A673 (cell line): ENCODE measurements around the gene TSHZ2. TPM values are rescaled to one million over a fixed set of nuclear protein-coding genes. Genes with fewer than 3 reads are reported as not detected.

Experiments
- BruUV-seq: library from RNA; stranded (reverse); fragments of 400-500 nt; replicated peaks from 2 replicates; lab custom pipeline; 2021; lab: Mats Ljungman, UMichigan
- CTCF ChIA-PET: fragments of 300-600 bp; sonication (Branson Sonifier 250); formaldehyde crosslinking; loops from one replicate; lab custom pipeline; 2022; ENCODE audit warnings: antibody characterized with exemption; lab: Charles Lee
- POLR2A ChIA-PET: fragments of 300-600 bp; sonication (Branson Sonifier 250); formaldehyde crosslinking; loops from one replicate; lab custom pipeline; 2022; ENCODE audit warnings: antibody characterized with exemption; ENCODE audit not compliant: low non-redundant PET; lab: Charles Lee
- DNase-seq: peaks from one replicate; pipeline ENCODE4 v3.0.0-alpha.2; 2015; ENCODE audit warnings: low spot score
- H3K27ac ChIP-seq: fragments of 200-600 bp; sonication (generic); 2 replicates; pipeline ENCODE4 v1.5.1; 2016; ENCODE audit warnings: mixed run types, low read depth, mild to moderate bottlenecking, mixed read lengths, antibody characterized with exemption, low read length; ENCODE audit not compliant: poor library complexity, severe bottlenecking
- H3K27me3 ChIP-seq: fragments of 200-600 bp; sonication (generic); replicated peaks from 2 replicates; pipeline ENCODE4 v1.6.1; 2017; ENCODE audit warnings: mixed run types, low read depth, mild to moderate bottlenecking, mixed read lengths, antibody characterized with exemption, low read length; ENCODE audit not compliant: insufficient read depth, poor library complexity
- H3K36me3 ChIP-seq: fragments of 200-600 bp; sonication (generic); 2 replicates; pipeline ENCODE4 v1.6.1; 2016; ENCODE audit warnings: mixed run types, mild to moderate bottlenecking, mixed read lengths, antibody characterized with exemption, low read length; ENCODE audit not compliant: insufficient read depth, poor library complexity, severe bottlenecking
- H3K4me1 ChIP-seq: fragments of 200-600 bp; sonication (generic); 2 replicates; pipeline ENCODE4 v1.6.1; 2017; ENCODE audit warnings: mixed run types, mild to moderate bottlenecking, mixed read lengths, antibody characterized with exemption, low read length; ENCODE audit not compliant: insufficient read depth, poor library complexity, severe bottlenecking
- H3K4me3 ChIP-seq: fragments of 200-600 bp; sonication (generic); 2 replicates; pipeline ENCODE4 v1.5.1; 2016; ENCODE audit warnings: low read depth, mixed run types, mild to moderate bottlenecking, mixed read lengths, low read length; ENCODE audit not compliant: poor library complexity, severe bottlenecking
- H3K9me3 ChIP-seq: fragments of 200-600 bp; sonication (generic); 2 replicates; pipeline ENCODE4 v1.6.1; 2016; ENCODE audit warnings: mixed run types, low read depth, mild to moderate bottlenecking, mixed read lengths, antibody characterized with exemption, low read length; ENCODE audit not compliant: poor library complexity, severe bottlenecking
- EZH2 ChIP-seq: fragments of 200-600 bp; sonication (generic); IDR thresholded peaks from 2 replicates; pipeline ENCODE4 v1.6.1; 2017; ENCODE audit warnings: borderline replicate concordance, low read depth, mild to moderate bottlenecking, mixed read lengths, antibody characterized with exemption, low read length; ENCODE audit not compliant: poor library complexity, severe bottlenecking
- intact Hi-C: fragments of 100-400 bp; cut with micrococcal nuclease; formaldehyde crosslinking; loops from one replicate; pipeline ENCODE4 v1.10.0; 2022; ENCODE audit not compliant: unreplicated experiment
- total RNA-seq: library from RNA; stranded (reverse); gene quantifications from 2 replicates; pipeline ENCODE4 v1.2.3, GENCODE V29; 2021
- TF ChIP-seq, protein P1 (sequence below): fragments of 300-800, 200-600 bp; sonication (generic); conservative IDR thresholded peaks from 2 replicates; pipeline ENCODE4 v1.5.1; 2017; ENCODE audit warnings: low read depth, mild to moderate bottlenecking, antibody characterized with exemption, low read length, moderate library complexity, mixed read lengths

TSHZ2 gene
- total RNA-seq, 1 experiment from 2014 or later = 4.1 TPM

DNA sequence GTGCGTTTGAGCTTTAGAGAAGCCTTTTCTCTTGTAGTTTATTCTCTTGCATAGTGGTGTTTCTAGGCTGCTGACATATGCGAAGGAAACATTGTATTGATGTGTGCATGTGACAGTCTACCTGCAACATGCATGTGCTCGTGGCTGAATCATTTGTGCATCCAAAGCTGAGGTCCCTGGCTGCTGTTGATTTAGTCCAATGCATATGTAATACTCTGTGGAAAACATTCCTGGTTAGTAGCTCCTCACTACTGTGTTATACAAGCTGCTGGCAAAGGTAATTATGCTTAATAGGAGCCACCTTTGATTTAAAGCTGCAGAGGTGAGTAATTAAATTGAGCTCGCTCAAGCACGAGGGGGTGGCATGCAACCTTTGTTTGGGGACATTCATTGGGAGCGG is 24.5 kb downstream of the TSHZ2 start:
- ChIA-PET POLR2A (interaction anchor here (0.6 kb wide), 1 partner anchor 21 kb away, joined by 5 read pairs; no protein-coding TSS in a partner anchor), CTCF (no interaction called here)
- no peaks in the 10 kb centered on the region for H3K27me3 ChIP-seq
- no peak overlapping the region for H3K27ac ChIP-seq
- H3K4me3 ChIP-seq = no peak overlapping the region
- BruUV-seq = no TSS peak
- intact Hi-C loops = no loop called here
- TF ChIP-seq EZH2 = no peak
- H3K36me3 ChIP-seq = no peaks in the 10 kb centered on the region
- no peaks in the 10 kb centered on the region for H3K9me3 ChIP-seq
- DNase-seq = no peak
- peaks cover 5% of the 10 kb centered on the region for H3K4me1 ChIP-seq

DNA sequence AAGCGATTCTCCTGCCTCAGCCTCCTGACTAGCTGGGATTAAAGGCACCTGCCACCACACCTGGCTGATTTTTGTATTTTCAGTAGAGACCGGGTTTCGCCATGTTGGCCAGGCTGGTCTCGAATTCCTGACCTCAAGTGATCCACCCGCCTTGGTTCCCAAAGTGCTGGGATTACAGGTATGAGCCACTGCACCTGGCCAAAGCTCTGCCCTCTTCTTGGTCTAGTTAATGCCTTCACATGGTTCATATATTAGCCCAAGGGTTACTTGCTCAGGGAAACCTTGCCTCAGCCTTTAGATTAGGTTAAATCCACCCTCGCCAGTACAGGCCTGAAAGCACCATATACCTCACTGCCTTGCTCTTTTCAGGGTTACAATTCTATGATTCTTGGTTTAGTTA is 26.1 kb downstream of the TSHZ2 start:
- Histone ChIP-seq H3K27ac (no peak overlapping the region), H3K4me3 (no peak overlapping the region), H3K27me3 (no peaks in the 10 kb centered on the region), H3K4me1 (peaks cover 9% of the 10 kb centered on the region), H3K36me3 (no peaks in the 10 kb centered on the region), H3K9me3 (no peaks in the 10 kb centered on the region)
- DNase-seq = no peak
- ChIA-PET POLR2A (no interaction called here), CTCF (no interaction called here)
- BruUV-seq = no TSS peak
- intact Hi-C loops = no loop called here
- TF ChIP-seq, protein P1, sequence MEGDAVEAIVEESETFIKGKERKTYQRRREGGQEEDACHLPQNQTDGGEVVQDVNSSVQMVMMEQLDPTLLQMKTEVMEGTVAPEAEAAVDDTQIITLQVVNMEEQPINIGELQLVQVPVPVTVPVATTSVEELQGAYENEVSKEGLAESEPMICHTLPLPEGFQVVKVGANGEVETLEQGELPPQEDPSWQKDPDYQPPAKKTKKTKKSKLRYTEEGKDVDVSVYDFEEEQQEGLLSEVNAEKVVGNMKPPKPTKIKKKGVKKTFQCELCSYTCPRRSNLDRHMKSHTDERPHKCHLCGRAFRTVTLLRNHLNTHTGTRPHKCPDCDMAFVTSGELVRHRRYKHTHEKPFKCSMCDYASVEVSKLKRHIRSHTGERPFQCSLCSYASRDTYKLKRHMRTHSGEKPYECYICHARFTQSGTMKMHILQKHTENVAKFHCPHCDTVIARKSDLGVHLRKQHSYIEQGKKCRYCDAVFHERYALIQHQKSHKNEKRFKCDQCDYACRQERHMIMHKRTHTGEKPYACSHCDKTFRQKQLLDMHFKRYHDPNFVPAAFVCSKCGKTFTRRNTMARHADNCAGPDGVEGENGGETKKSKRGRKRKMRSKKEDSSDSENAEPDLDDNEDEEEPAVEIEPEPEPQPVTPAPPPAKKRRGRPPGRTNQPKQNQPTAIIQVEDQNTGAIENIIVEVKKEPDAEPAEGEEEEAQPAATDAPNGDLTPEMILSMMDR = no peak
- TF ChIP-seq EZH2 = no peak

- intact Hi-C loops = no loop called here
- Histone ChIP-seq H3K27ac (no peak overlapping the region), H3K4me1 (peaks cover 15% of the 10 kb centered on the region), H3K4me3 (no peak overlapping the region), H3K36me3 (no peaks in the 10 kb centered on the region), H3K9me3 (no peaks in the 10 kb centered on the region), H3K27me3 (no peaks in the 10 kb centered on the region)
- TF ChIP-seq EZH2 = no peak
- TF ChIP-seq, protein P1 = no peak
- POLR2A ChIA-PET = no interaction called here
- BruUV-seq = no TSS peak
- CTCF ChIA-PET = no interaction called here
- no peak for DNase-seq
These were observed 26.9 kb downstream of the TSHZ2 start for GRCh38 chr20:52999040-52999439.

GRCh38 chr20:53001498-53002301 is 29.5 kb downstream of the TSHZ2 start:
- Histone ChIP-seq H3K36me3 (no peaks in the 10 kb centered on the region), H3K4me3 (no peak overlapping the region), H3K27ac (no peak overlapping the region), H3K9me3 (no peaks in the 10 kb centered on the region), H3K27me3 (no peaks in the 10 kb centered on the region), H3K4me1 (peaks cover 19% of the 10 kb centered on the region)
- intact Hi-C loops = no loop called here
- TF ChIP-seq, protein P1 = no peak
- no peak for TF ChIP-seq EZH2
- no TSS peak for BruUV-seq
- DNase-seq = no peak
- CTCF ChIA-PET = no interaction called here
- POLR2A ChIA-PET = no interaction called here
